ENCODE measurements around the gene STKLD1.

STKLD1 gene

GRCh38 chr9:133368249-133368881, 7.8 kb upstream of the STKLD1 start:
- TF ChIP-seq CEBPB (IDR thresholded peaks at IDR 0.05) (no peak), YY1 (IDR thresholded peaks at IDR 0.05; ENCODE audit: low read depth) (no peak), EP300 (IDR thresholded peaks at IDR 0.05; ENCODE audit: borderline replicate concordance) (no peak)

GRCh38 chr9:133369422-133369821, 6.7 kb upstream of the STKLD1 start:
- TF ChIP-seq TEAD4 (IDR thresholded peaks at IDR 0.05) (no peak), CEBPB (IDR thresholded peaks at IDR 0.05) (0 out of 2 replicates have a peak, but pooled peaks have one; percentile 16), USF1 (IDR thresholded peaks at IDR 0.05) (no peak)

GRCh38 chr9:133369933-133370332, 6.2 kb upstream of the STKLD1 start:
- TF ChIP-seq CEBPB (IDR thresholded peaks at IDR 0.05), result no peak
- no peak for TF ChIP-seq ZBTB7A (IDR thresholded peaks at IDR 0.05; ENCODE audit: low read depth)
- TF ChIP-seq CREB1 (IDR thresholded peaks at IDR 0.05; ENCODE audit: low read depth), result no peak
- TF ChIP-seq RAD21 (IDR thresholded peaks at IDR 0.05; ENCODE audit: low read depth), result no peak
- no peak for TF ChIP-seq FOXM1 (IDR thresholded peaks at IDR 0.05; ENCODE audit: borderline replicate concordance, low read depth)
- TF ChIP-seq TCF12 (IDR thresholded peaks at IDR 0.05; ENCODE audit: low read depth), result no peak
- TF ChIP-seq TAF1 (IDR thresholded peaks at IDR 0.05; ENCODE audit: low read depth), result no peak
- TF ChIP-seq NFIC (IDR thresholded peaks at IDR 0.05), result no peak
- TF ChIP-seq TEAD4 (IDR thresholded peaks at IDR 0.05), result no peak
- TF ChIP-seq REST (IDR thresholded peaks at IDR 0.05; ENCODE audit: low read depth), result no peak
- TF ChIP-seq YY1 (IDR thresholded peaks at IDR 0.05; ENCODE audit: low read depth), result no peak
- no peak for TF ChIP-seq USF1 (IDR thresholded peaks at IDR 0.05)

GRCh38 chr9:133370685-133371084, 5.5 kb upstream of the STKLD1 start:
- TF ChIP-seq TCF12 (IDR thresholded peaks at IDR 0.05; ENCODE audit: low read depth) (no peak), NFIC (IDR thresholded peaks at IDR 0.05) (no peak), REST (IDR thresholded peaks at IDR 0.05; ENCODE audit: low read depth) (no peak), RAD21 (IDR thresholded peaks at IDR 0.05; ENCODE audit: low read depth) (no peak), USF1 (IDR thresholded peaks at IDR 0.05) (no peak), EP300 (IDR thresholded peaks at IDR 0.05; ENCODE audit: borderline replicate concordance) (no peak), CREB1 (IDR thresholded peaks at IDR 0.05; ENCODE audit: low read depth) (no peak), CEBPB (IDR thresholded peaks at IDR 0.05) (no peak), MAX (IDR thresholded peaks at IDR 0.05) (no peak), EGR1 (IDR thresholded peaks at IDR 0.05) (no peak), YY1 (IDR thresholded peaks at IDR 0.05; ENCODE audit: low read depth) (no peak), ZBTB7A (IDR thresholded peaks at IDR 0.05; ENCODE audit: low read depth) (no peak), TEAD4 (IDR thresholded peaks at IDR 0.05) (no peak), FOXM1 (IDR thresholded peaks at IDR 0.05; ENCODE audit: borderline replicate concordance, low read depth) (no peak), TAF1 (IDR thresholded peaks at IDR 0.05; ENCODE audit: low read depth) (no peak)

- TF ChIP-seq TCF12 (IDR thresholded peaks at IDR 0.05; ENCODE audit: low read depth), result no peak
- no peak for TF ChIP-seq TAF1 (IDR thresholded peaks at IDR 0.05; ENCODE audit: low read depth)
- no peak for TF ChIP-seq USF1 (IDR thresholded peaks at IDR 0.05)
- TF ChIP-seq NFIC (IDR thresholded peaks at IDR 0.05), result no peak
- no peak for TF ChIP-seq ZBTB7A (IDR thresholded peaks at IDR 0.05; ENCODE audit: low read depth)
- no peak for TF ChIP-seq CREB1 (IDR thresholded peaks at IDR 0.05; ENCODE audit: low read depth)
- TF ChIP-seq MAX (IDR thresholded peaks at IDR 0.05), result no peak
- TF ChIP-seq TEAD4 (IDR thresholded peaks at IDR 0.05), result no peak
- no peak for TF ChIP-seq EP300 (IDR thresholded peaks at IDR 0.05; ENCODE audit: borderline replicate concordance)
- no peak for TF ChIP-seq RAD21 (IDR thresholded peaks at IDR 0.05; ENCODE audit: low read depth)
Measured at GRCh38 chr9:133371261-133371711, 4.9 kb upstream of the STKLD1 start.

All from Ishikawa (cell line).